Caco-2 (cell line): ENCODE measurements around the gene NBPF3. TPM values are rescaled to one million over a fixed set of nuclear protein-coding genes. Genes with fewer than 3 reads are reported as not detected.
"Not testable (repeated sequence)": the region's sequence is repeated elsewhere in the genome, so short reads cannot be mapped to it uniquely, and the experiment has no call there.

Source experiments
- BruUV-seq: library from RNA; stranded (reverse); fragments of 400-500 nt; replicated peaks from 2 replicates; lab custom pipeline; 2021; lab: Mats Ljungman, UMichigan
- CTCF ChIA-PET: fragments of 300-600 bp; sonication (Branson Sonifier 250); formaldehyde crosslinking; loops from one replicate; lab custom pipeline; 2022; ENCODE audit warnings: antibody characterized with exemption; lab: Charles Lee
- POLR2A ChIA-PET: fragments of 300-600 bp; sonication (Branson Sonifier 250); formaldehyde crosslinking; loops from one replicate; lab custom pipeline; 2022; ENCODE audit warnings: antibody characterized with exemption; lab: Charles Lee
- DNase-seq, 2 experiments: peaks; one replicate each; pipeline versions ENCODE4 v3.0.0 to v3.0.0-alpha.2; 2020 to 2022
- H3K27me3 ChIP-seq: replicated peaks from 2 replicates; pipeline ENCODE4 v1.6.0; 2011; ENCODE audit warnings: low read length; ENCODE audit not compliant: control insufficient read depth, insufficient read depth
- H3K36me3 ChIP-seq: 2 replicates; pipeline ENCODE4 v1.5.1; 2011; ENCODE audit warnings: low read length; ENCODE audit not compliant: control insufficient read depth, insufficient read depth
- H3K4me1 ChIP-seq: fragments of 250-450 bp; sonication (Bioruptor Pico); 2 replicates; pipeline ENCODE4 v1.5.1; 2020; ENCODE audit warnings: mild to moderate bottlenecking
- H3K4me3 ChIP-seq: 2 replicates; pipeline ENCODE4 v1.5.1; 2011; ENCODE audit warnings: low read depth, mild to moderate bottlenecking, control low read depth, low read length
- H3K9me3 ChIP-seq: fragments of 250-450 bp; sonication (Bioruptor Pico); 2 replicates; pipeline ENCODE4 v1.5.1; 2020; ENCODE audit warnings: mild to moderate bottlenecking, moderate library complexity
- H3K27ac Mint-ChIP-seq: one replicate; pipeline ENCODE4 v1.8.0; 2022; ENCODE audit warnings: mixed read lengths; ENCODE audit not compliant: unreplicated experiment
- H3K27me3 Mint-ChIP-seq: one replicate; pipeline ENCODE4 v1.8.0; 2022; ENCODE audit warnings: mixed read lengths; ENCODE audit not compliant: insufficient read depth, unreplicated experiment
- H3K36me3 Mint-ChIP-seq: one replicate; pipeline ENCODE4 v1.8.0; 2022; ENCODE audit warnings: mild to moderate bottlenecking, mixed read lengths; ENCODE audit not compliant: insufficient read depth, unreplicated experiment
- H3K4me1 Mint-ChIP-seq: one replicate; pipeline ENCODE4 v1.8.0; 2022; ENCODE audit warnings: low read depth, mixed read lengths; ENCODE audit not compliant: unreplicated experiment
- H3K4me3 Mint-ChIP-seq: one replicate; pipeline ENCODE4 v1.8.0; 2022; ENCODE audit warnings: mild to moderate bottlenecking, moderate library complexity, mixed read lengths; ENCODE audit not compliant: unreplicated experiment
- H3K9me3 Mint-ChIP-seq: one replicate; pipeline ENCODE4 v1.8.0; 2022; ENCODE audit warnings: mixed read lengths; ENCODE audit not compliant: unreplicated experiment
- intact Hi-C: fragments of 100-400 bp; cut with micrococcal nuclease; formaldehyde crosslinking; loops from one replicate; pipeline ENCODE4 v1.10.0; 2022; ENCODE audit not compliant: unreplicated experiment
- total RNA-seq: library from RNA; stranded (reverse); gene quantifications from 2 replicates; pipeline ENCODE4 v1.2.3, GENCODE V29; 2022
- TF ChIP-seq, protein P1 (sequence below), 2 experiments: fragments of 200-600 bp in 1 of 2; IDR thresholded peaks; 1 replicate in 1 of 2; 2 replicates in 1 of 2; pipeline versions ENCODE4 v1.5.1 to v1.8.0; 2011 to 2022; ENCODE audit warnings: antibody characterized with exemption in 1 of 2, control low read depth in 1 of 2, inconsistent platforms in 1 of 2, low read depth in 1 of 2, low read length in 1 of 2, mild to moderate bottlenecking in 1 of 2, moderate library complexity in 1 of 2; ENCODE audit not compliant: insufficient read depth in 1 of 2, severe bottlenecking in 1 of 2, unreplicated experiment in 1 of 2

Gene NBPF3
- total RNA-seq, 1 experiment from 2014 or later = 14.9 TPM

GRCh38 chr1:21457654-21458053 is 17.7 kb downstream of the NBPF3 start:
- no peaks in the 10 kb centered on the region for H3K9me3 ChIP-seq
- no peaks in the 10 kb centered on the region for H3K36me3 Mint-ChIP-seq
- CTCF ChIA-PET = no interaction called here
- no peaks in the 10 kb centered on the region for H3K27me3 ChIP-seq
- no peaks in the 10 kb centered on the region for H3K4me1 ChIP-seq
- no peak for DNase-seq
- no peaks in the 10 kb centered on the region for H3K9me3 Mint-ChIP-seq
- POLR2A ChIA-PET = no interaction called here
- TF ChIP-seq, protein P1, sequence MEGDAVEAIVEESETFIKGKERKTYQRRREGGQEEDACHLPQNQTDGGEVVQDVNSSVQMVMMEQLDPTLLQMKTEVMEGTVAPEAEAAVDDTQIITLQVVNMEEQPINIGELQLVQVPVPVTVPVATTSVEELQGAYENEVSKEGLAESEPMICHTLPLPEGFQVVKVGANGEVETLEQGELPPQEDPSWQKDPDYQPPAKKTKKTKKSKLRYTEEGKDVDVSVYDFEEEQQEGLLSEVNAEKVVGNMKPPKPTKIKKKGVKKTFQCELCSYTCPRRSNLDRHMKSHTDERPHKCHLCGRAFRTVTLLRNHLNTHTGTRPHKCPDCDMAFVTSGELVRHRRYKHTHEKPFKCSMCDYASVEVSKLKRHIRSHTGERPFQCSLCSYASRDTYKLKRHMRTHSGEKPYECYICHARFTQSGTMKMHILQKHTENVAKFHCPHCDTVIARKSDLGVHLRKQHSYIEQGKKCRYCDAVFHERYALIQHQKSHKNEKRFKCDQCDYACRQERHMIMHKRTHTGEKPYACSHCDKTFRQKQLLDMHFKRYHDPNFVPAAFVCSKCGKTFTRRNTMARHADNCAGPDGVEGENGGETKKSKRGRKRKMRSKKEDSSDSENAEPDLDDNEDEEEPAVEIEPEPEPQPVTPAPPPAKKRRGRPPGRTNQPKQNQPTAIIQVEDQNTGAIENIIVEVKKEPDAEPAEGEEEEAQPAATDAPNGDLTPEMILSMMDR (IDR thresholded peaks at IDR 0.05; ENCODE audit: insufficient read depth in 1 of 2, low read depth in 1 of 2, low read length in 1 of 2, severe bottlenecking in 1 of 2, unreplicated experiment in 1 of 2) = no peak
- no TSS peak for BruUV-seq
- H3K27ac Mint-ChIP-seq = no peak overlapping the region
- intact Hi-C loops = no loop called here
- H3K4me3 ChIP-seq = no peak overlapping the region
- no peaks in the 10 kb centered on the region for H3K4me1 Mint-ChIP-seq
- no peaks in the 10 kb centered on the region for H3K27me3 Mint-ChIP-seq
- no peak overlapping the region for H3K4me3 Mint-ChIP-seq
- no peaks in the 10 kb centered on the region for H3K36me3 ChIP-seq

GRCh38 chr1:21465127-21465526 is 25.2 kb downstream of the NBPF3 start:
- H3K4me3 ChIP-seq, H3K27me3 Mint-ChIP-seq, POLR2A ChIA-PET, H3K27me3 ChIP-seq, H3K27ac Mint-ChIP-seq, BruUV-seq, H3K4me3 Mint-ChIP-seq, intact Hi-C loops, H3K9me3 ChIP-seq, H3K4me1 ChIP-seq, H3K36me3 Mint-ChIP-seq, H3K9me3 Mint-ChIP-seq, H3K36me3 ChIP-seq, CTCF ChIA-PET: not testable (repeated sequence)
- DNase-seq = peak in 1 of 2 experiments; percentile 1
- peaks cover 11% of the 10 kb centered on the region for H3K4me1 Mint-ChIP-seq

DNA sequence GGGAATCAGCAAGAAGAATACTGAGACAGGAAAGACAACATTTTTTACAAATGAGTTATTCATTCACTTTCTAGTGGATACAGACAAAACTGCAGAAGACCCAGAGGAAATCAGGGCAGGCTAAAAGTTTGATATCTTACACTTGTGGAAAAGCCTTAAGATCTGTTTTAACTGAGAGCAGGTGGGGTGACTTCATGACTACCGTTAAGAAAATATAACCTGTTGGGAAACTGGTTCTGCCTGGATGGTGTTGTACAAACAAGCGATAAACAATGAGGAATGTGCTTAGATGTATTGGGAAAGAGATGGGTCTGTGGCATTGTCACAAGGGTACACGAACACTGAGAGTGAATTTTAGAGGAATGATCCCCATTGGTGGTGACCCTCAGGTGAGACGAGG is 28.0 kb downstream of the NBPF3 start:
- peaks cover 11% of the 10 kb centered on the region for H3K4me1 Mint-ChIP-seq
- CTCF ChIA-PET, H3K27me3 ChIP-seq, H3K27ac Mint-ChIP-seq, H3K4me3 ChIP-seq, H3K9me3 Mint-ChIP-seq, BruUV-seq, H3K36me3 ChIP-seq, H3K27me3 Mint-ChIP-seq, H3K36me3 Mint-ChIP-seq, POLR2A ChIA-PET, H3K4me3 Mint-ChIP-seq, H3K9me3 ChIP-seq, H3K4me1 ChIP-seq, intact Hi-C loops: not testable (repeated sequence)
- DNase-seq = peak in 1 of 2 experiments; percentile 32

DNA sequence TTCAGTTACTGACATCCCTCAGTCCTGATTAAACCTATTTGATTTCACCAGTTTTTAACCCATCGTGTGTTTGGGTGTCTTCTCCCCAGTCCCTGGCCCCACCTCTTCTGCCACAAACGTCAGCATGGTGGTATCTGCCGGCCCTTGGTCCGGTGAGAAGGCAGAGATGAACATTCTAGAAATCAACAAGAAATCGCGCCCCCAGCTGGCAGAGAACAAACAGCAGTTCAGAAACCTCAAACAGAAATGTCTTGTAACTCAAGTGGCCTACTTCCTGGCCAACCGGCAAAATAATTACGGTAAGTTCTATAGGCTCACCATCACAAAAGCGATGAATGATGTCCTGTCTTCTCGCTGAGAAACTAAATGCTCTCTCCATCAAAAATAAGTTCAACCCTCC is 28.7 kb downstream of the NBPF3 start:
- POLR2A ChIA-PET = no interaction called here
- no TSS peak for BruUV-seq
- peaks cover 11% of the 10 kb centered on the region for H3K4me1 Mint-ChIP-seq
- H3K36me3 Mint-ChIP-seq = no peaks in the 10 kb centered on the region
- no peaks in the 10 kb centered on the region for H3K36me3 ChIP-seq
- H3K27me3 Mint-ChIP-seq = no peaks in the 10 kb centered on the region
- no peak overlapping the region for H3K27ac Mint-ChIP-seq
- TF ChIP-seq, protein P1 (IDR thresholded peaks at IDR 0.05; ENCODE audit: insufficient read depth in 1 of 2, low read depth in 1 of 2, low read length in 1 of 2, severe bottlenecking in 1 of 2, unreplicated experiment in 1 of 2) = no peak
- H3K4me3 Mint-ChIP-seq = no peak overlapping the region
- no peaks in the 10 kb centered on the region for H3K4me1 ChIP-seq
- DNase-seq = no peak
- CTCF ChIA-PET = no interaction called here
- H3K9me3 ChIP-seq = no peaks in the 10 kb centered on the region
- H3K9me3 Mint-ChIP-seq = no peaks in the 10 kb centered on the region
- no peak overlapping the region for H3K4me3 ChIP-seq
- no peaks in the 10 kb centered on the region for H3K27me3 ChIP-seq
- intact Hi-C loops = no loop called here
